IPS-NIHi7 (cell line): ENCODE results near the gene COL6A1.
"Not testable (repeated sequence)": the region's sequence is repeated elsewhere in the genome, so short reads cannot be mapped to it uniquely, and the experiment has no call there.

ENCODE experiments used
- DNase-seq: peaks from one replicate; pipeline ENCODE4 v3.0.0; 2012; ENCODE audit warnings: mixed read lengths; ENCODE audit errors: extremely low spot score

Gene COL6A1

GRCh38 chr21:46005894-46006546, 24.4 kb downstream of the COL6A1 start:
- not testable (repeated sequence) for DNase-seq

- DNase-seq = no peak
Measured at GRCh38 chr21:46006547-46007491, 25.2 kb downstream of the COL6A1 start.

GRCh38 chr21:46007492-46007868, 25.9 kb downstream of the COL6A1 start:
- DNase-seq = no peak

GRCh38 chr21:46008893-46009621, 27.5 kb downstream of the COL6A1 start:
- DNase-seq = no peak

- DNase-seq = no peak
Measured at GRCh38 chr21:46009951-46010705, 28.6 kb downstream of the COL6A1 start.

- DNase-seq = no peak
Measured at GRCh38 chr21:46011267-46011967, 29.8 kb downstream of the COL6A1 start.

DNA sequence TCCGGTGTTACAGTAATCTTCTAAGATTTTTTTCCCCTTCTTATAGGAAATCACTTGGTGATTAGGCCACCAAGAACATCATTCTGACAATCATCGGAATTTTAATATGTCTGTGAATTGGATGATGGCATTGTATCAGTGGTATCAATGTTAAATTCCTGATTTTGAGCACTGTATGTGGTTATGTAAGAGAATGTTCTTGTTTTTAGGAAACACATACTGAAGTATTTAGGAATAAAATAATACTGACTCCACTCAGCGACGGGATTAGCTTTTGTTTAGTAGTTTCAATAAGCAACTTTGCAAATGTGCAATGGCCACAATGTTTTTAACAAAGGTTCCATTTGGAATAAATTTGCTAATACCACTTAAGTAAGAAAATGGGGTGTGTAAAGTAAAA, 30.6 kb downstream of the COL6A1 start:
- DNase-seq = no peak

GRCh38 chr21:46014828-46015227, 33.3 kb downstream of the COL6A1 start:
- DNase-seq = no peak

GRCh38 chr21:46017148-46017547, 35.6 kb downstream of the COL6A1 start:
- DNase-seq = no peak

DNA sequence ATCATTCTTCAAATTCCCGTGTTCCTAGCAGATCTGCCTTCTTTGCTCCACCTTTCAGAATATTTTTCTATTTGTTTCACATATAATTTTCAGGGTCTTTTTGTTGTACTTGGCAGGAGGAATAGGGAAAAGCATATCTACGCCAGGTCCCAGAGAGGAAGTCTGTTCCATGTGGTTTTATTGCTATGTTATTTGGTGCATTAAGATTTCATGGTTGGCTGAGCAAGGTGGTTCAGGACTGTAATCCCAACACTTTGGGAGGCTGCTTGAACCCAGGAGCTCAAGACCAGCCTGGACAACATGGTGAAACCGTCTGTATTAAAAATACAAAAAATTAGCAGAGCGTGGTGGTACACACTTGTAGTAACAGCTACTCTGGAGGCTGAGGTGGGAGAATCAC, 36.1 kb downstream of the COL6A1 start:
- DNase-seq = no peak

GRCh38 chr21:46018615-46019014, 37.0 kb downstream of the COL6A1 start:
- DNase-seq = no peak

DNA sequence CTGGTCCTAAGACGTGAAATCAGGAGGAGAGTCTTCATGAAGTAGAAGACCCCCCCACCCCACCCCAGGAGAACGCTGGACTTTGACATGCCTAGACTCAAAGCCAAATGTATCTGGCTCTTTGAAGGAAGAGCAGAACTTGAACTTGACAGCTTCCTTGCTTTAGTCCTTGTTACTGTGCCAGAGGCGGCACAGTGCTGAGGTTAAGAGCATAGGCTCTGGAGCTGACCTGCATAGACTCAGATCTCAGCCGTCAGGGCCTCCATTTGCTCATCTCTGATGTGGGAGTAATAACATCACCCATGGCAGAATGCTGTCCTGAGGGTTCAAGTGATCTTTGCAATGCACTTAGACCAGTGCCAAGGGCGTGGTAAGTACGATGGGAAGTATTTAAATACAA, 39.0 kb downstream of the COL6A1 start:
- DNase-seq = no peak

GRCh38 chr21:46021398-46021797, 39.8 kb downstream of the COL6A1 start:
- DNase-seq = no peak

- no peak for DNase-seq
Measured at GRCh38 chr21:46021978-46022544, 40.5 kb downstream of the COL6A1 start.

GRCh38 chr21:46022551-46023525, 41.3 kb downstream of the COL6A1 start:
- DNase-seq = peak; percentile 49

GRCh38 chr21:46023555-46023954, 42.0 kb downstream of the COL6A1 start:
- DNase-seq = no peak

GRCh38 chr21:46024141-46024540, 42.6 kb downstream of the COL6A1 start:
- DNase-seq = no peak

- DNase-seq = no peak
Measured at GRCh38 chr21:46025113-46025770, 43.7 kb downstream of the COL6A1 start.
